T-helper 1 cell (primary cell): ENCODE data around the gene TREM1.

ENCODE experiments used
- DNase-seq, 5 donors: peaks; one replicate each; pipeline ENCODE4 v3.0.0-alpha.2; 2012 to 2020

TREM1 gene

DNA sequence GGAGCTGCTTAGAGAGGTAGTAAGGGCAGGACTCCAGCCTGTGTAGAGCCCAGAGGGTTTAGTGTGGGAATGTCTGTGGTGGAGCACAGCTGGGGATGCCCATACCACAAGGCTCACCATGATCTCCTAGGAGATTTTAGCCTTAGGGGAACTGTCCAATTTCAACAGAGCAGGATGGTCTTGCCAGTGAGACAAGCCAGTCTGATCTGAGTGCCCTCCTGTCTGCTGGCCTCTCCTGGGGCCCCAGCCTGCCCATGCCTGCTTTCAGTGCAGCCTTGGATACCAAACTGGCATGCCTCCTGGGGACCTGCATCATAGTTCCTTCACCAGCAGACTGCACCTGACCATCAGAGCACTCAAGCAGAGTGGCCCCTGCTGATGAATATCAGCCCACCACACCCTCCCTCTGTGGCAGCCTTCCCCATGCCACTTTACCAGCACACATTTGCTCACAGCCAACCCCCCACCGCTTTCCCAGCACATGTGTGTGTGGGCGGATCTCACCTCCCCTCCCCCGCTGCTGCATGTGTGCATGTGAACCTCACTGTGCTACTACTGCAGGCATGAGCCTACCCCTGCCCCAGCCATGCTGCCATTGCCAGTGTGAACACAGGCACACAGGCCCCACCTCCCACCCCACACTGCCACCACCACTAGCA, 7.9 kb upstream of the TREM1 start:
- no peak for DNase-seq

DNA sequence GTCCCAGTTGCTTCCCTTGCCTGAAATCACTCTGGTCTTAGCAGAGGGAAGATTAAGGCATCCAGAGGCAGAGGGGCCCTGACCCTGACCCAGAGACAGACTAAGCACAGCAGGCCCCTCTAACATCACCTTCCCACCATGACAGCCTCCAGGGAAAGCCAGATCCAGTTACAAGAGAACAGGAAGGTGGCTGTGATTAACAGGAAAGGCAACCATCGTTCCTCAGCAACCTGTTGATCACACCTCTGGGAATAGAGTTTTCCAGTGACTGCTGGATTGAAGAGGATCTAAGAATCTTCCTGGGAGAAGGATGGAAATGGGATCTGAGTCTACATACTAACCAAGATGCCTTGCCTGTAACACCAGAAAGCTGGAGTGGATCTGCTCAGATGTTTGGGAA, 5.2 kb upstream of the TREM1 start:
- DNase-seq = no peak

DNA sequence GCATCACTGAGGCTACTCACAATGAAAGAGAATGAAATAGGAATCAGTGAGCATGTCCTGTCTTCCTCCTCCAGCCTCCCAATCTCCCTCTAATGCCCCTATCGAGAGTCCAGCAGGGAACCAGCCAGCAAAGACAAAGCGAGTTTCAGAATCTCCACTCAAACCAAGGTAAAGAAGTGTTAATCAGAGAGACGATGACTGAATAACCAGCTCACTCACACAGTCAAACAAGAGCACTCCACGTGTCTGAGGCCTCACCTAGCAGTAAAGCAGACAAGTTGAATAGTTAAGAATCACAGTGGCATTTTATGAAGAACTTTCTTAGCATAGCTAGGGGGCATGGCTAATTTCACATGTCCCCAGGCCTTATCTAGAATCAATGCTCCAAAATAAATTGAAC, 3.3 kb upstream of the TREM1 start:
- DNase-seq = no peak

GRCh38 chr6:41288754-41289129, 2.3 kb upstream of the TREM1 start:
- no peak for DNase-seq

DNA sequence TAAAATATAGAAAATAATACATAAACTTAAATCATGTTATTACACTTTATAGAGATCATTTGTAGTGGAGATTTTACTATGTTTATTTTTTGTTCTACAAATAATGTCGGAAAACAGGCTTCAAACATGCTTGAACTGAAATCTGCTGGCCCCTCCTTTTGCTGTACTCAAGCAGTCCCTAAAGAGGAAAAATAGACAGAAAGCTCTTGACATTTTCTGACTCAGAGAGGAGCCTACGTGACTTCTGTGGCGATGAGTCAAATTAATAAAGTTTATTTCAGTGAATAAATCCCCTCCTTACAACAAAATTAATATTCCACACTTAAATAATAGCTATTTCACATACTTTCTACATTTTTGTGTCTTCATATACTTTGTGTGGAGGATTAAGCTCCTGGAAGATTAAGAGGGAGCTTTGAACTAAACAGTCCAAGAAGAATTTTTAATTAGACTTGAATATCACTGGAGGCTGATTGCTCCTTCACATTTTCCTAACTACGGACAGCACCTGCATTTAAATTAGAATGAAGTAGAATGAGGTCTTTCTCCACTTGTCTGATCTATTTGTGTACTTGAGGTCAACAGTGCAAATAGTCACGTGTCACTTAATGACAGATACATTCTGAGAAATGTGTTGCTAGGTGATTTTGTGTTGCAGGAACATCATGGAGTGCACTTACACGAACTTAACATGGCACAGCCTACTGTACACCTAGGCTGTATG, 1.7 kb upstream of the TREM1 start:
- DNase-seq = no peak

DNA sequence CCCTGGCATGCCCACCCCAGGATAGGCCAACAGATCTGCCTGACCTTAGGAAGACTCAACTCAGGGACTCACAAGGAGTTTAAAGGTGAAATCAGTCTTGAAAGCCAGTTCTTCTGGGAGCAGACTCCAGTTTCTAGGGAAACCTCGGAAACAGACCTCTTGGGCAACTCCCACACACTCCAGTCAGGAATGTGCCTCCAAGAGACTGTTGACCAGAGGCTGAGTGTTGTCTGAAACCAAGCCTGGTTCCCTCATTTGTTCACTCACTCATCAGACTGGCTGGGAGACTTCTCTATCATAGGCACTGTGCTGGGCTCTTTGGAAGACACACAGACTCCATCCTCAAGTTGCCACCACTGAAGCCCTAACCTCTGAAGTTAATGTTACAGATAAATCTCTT, 1.8 kb downstream of the TREM1 start:
- no peak for DNase-seq

GRCh38 chr6:41283600-41283999, 2.9 kb downstream of the TREM1 start:
- no peak for DNase-seq

- DNase-seq = no peak
These were observed 6.0 kb downstream of the TREM1 start for GRCh38 chr6:41280381-41281057.

- DNase-seq = peak in 4 of 5 donors; percentile 32 to 72 (median 40)
These were observed 7.6 kb downstream of the TREM1 start for GRCh38 chr6:41278699-41279405.

DNA sequence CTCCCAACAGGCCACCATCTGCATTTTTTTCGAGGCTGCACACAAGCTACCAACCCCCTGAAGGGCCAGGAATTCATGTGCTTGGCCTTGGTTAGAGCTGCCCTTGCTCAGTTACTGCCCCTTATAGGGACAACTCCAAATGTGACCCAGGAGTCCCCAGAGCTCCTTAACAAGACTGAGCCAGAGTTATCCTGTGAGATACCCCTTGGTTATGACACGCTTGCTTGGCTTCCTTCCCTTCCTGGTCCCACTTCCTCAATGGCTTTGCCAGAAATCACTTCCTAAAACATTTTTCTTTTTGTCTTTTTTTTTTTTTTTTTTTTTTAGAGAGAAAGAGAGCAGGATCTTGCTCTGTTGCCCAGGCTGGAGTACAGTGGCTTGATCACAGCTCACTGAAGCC, 8.9 kb downstream of the TREM1 start:
- DNase-seq = no peak

DNA sequence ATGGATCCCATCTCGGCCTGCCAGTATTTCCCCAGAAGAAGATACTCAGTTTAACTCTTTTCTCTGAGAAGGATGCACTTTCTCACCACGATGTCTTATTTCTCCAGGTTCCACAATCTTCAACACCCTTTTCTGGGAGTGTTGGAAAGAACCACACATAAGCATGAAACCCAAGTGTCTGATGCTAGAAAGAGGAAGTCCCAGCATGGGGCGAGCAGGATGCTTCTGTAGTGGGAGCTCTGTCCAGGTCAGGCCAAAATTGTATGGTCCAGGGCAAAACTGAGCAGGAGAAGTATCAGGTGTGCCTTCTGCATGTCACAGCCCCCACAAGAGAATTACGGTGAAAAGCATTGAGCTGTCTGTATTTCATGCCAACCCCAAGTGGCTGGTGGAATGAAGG, 11.0 kb downstream of the TREM1 start:
- DNase-seq = no peak

- no peak for DNase-seq
These were observed 12.2 kb downstream of the TREM1 start for GRCh38 chr6:41274256-41274655.

- no peak for DNase-seq
These were observed 12.8 kb downstream of the TREM1 start for GRCh38 chr6:41273714-41274113.

- DNase-seq = no peak
These were observed 13.8 kb downstream of the TREM1 start for GRCh38 chr6:41272591-41273240.

GRCh38 chr6:41271901-41272395, 14.5 kb downstream of the TREM1 start:
- peak in 1 of 5 donors; percentile 58 for DNase-seq

- no peak for DNase-seq
These were observed 16.8 kb downstream of the TREM1 start for GRCh38 chr6:41269716-41270115.

DNA sequence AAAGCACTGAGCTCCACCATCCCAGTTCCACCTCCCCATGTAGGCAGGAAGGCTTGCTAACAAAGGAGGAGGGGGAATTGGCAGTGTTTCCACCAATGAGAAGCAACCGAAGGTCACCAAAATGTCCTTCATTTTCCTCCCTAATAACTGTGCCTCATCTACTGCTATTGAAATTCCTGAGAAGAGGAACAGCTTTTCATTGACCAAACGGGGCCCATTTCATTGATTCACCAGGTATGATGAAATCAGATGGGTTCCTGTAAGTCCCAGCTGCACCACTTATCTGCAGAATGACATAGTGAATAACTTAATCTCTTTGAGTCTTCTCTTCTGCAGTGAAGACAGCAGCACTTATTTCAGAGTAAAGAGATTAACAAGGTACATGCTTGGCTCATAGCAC, 17.3 kb downstream of the TREM1 start:
- no peak for DNase-seq

DNA sequence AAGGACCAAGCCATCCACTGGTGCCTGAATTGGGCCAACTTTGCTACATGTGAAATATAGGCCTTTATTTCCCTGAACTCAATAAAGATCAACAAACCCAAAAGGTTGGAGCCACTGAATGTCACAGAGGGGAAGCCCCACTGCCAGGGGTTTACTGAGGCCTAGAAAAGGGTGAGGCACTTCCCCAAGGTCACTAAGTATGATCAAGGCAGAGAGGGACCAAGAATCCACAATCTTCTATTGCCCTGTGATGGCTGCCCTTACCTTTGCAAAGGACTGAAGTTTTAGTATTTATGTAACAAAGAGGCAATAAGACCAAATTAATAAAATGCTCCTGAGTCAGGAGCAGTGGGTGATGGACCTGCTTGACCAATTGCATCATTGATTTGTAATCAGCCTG, 18.0 kb downstream of the TREM1 start:
- no peak for DNase-seq

DNA sequence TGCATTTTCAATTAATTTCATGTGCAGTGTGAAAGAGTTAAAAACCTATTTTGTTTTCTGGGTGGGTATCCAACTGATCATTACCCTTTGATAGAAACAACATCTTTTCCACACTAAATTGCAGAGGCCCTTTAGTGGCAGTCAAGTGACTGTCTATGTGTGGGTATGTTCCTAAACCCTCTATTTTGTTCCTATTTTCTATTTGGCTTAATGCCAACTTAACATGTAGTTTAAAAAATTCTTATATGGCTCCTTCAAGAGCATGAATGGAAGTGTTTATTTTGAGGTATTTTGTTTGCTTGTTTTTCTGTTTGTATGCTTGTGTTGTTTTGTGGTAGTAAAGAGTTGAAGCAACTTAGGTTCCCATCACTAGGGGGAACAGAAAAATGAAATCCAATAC, 19.9 kb downstream of the TREM1 start:
- DNase-seq = no peak

DNA sequence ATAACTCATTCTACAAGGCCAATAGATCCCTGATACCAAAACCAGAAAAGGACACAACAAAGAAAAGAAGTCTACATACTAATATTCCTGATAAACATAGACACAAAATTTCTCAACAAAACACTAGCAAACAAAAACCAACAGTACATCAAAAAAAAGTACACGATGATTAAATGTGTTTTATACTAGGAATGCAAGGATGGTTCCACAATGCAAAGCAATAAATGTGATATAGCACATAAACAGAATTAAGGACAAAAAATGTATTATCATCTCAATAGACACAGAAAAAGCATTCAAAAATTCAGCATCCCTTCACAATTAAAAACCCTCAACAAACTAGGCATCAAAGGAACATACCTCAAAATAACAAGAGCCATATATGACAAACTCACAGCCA, 23.2 kb downstream of the TREM1 start:
- no peak for DNase-seq

DNA sequence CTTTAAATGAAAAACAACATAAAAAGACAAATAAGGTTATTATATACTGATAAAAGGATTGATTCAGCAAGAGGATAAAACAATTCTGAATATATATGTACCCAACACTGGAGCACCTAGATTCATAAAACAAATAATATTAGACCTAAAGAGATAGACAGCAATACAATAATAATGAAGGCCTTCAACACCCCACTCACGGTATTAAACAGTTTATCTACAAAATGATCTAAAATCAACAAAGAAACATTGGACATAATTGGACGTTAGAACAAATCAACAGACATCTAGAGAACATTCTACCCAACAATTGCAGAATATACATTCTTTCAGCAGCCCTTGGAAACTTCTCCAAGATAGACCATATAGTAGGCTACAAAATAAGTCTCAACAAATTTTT, 24.1 kb downstream of the TREM1 start:
- DNase-seq = no peak

DNA sequence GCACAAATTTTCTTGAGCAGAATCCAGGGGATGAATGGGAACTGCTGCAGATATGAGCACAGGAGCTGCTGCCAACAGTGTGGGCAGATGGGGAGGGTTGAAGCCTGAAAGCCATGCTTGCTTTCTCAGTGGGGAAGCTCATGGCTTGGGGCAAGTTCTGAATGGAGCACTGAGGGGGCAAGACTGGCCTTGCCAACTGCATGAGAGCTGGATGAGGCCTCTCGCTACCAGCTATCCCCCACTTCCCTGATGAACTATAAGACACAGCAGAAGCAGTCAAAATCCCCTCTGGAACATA, 28.3 kb downstream of the TREM1 start:
- DNase-seq = no peak
